Muscle of back (tissue), 11 donors: ENCODE results near the gene CRTC3. TPM values are rescaled to one million over a fixed set of nuclear protein-coding genes. Genes with fewer than 3 reads are reported as not detected.
"Not testable (repeated sequence)": the region's sequence is repeated elsewhere in the genome, so short reads cannot be mapped to it uniquely, and the experiment has no call there.

Experiments used
- DNase-seq, 3 donors: peaks; one replicate each; pipeline versions ENCODE4 v3.0.0 to v3.0.0-alpha.2; 2013
- polyA plus RNA-seq, 10 donors: library from polyadenylated mRNA; unstranded; fragments of 120-200 nt; gene quantifications; one replicate each; pipeline ENCODE4 v1.2.1, GENCODE V29; 2013; ENCODE audit not compliant: insufficient read length in 10 of 10

CRTC3 gene
- polyA plus RNA-seq, 10 donors = 23.4 to 34.4 (median 25.7) TPM

GRCh38 chr15:90619939-90620338 is 90.2 kb downstream of the CRTC3 start:
- DNase-seq = no peak

DNA sequence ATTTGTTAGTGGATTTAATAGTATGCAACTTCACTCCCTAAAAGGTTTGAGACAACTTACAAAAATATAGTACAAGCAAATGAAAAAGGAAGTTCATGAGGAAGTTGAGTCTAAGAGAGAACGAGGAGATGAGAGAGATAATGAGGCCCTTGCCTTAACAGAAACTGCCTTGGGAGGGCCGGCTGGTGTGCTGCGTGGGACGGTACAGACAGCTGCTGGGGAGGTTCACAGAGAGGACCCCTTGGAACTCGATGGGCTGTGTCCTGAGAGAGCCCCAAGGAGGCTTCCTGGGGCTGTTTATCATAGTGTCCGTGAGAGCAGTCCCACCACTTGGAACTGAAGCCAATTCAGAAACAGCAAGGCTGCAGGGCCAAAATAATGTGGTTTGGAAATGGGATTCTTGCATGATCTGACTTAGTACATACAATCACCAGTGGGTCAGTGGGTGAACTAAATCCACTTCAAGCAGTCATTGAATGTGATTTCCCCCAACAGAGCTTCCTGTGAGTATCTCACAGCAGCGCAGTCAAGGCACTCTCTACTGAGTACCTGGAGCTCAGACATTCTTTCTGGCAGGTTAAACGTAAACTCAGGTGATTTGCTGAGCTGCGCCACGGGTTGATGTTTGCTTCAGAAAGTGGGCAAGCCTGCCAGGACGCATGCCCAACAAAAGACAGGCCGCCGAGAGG is 90.8 kb downstream of the CRTC3 start:
- peak in 1 of 3 donors; percentile 36 for DNase-seq

DNA sequence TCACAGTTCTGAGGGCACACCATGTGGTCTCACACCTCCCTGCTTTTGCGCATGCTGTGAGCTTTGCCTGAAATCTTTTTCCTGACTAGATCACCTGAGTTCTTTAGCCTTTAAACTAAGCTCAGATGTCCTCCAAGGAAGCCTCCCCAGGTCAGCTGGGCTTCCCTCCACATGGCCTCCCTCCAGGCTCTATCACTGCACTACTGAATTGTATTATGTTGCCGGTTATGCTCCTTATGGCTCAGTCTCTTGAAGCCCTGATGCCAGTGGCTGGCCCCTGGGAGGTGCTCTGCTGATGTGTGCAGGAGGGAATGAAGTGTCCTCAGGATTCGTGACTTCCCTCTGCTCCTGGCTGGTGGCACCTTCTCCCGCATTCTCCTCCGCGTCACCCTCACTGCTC is 94.1 kb downstream of the CRTC3 start:
- DNase-seq = no peak

DNA sequence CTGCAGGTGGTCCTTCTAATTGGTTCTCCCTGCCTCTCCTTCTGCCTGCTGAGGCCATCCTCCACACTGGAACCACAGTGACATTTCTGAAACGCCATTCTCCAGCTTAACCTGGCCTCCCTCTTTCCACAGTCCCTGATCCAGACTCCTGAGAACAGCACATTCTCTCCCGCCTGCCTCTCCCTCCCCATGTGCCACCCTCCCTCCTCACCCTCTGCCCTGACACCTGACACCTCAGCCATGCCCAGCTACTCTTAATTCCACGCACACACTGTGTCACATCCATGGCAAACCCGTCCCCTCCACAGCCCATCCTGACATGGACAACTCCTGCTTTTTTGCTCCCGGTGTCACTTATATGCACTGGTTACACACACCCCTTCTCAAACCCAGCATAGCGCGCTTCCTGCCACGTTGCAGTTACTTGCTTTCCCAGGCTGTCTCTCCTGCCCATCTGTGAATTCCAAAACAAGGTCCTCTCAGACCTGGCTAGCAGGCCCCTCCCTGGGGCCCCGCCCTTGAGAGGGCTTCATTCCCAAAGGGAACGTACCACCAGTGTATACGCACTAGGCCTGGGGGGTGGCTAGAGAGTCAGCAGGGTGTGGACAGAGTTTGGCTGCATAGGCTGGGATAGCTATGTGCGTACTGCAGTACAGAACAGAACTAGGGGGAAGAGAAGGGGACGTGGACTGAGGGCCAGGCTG is 94.7 kb downstream of the CRTC3 start:
- DNase-seq = peak in 2 of 3 donors; percentile 24 to 81

DNA sequence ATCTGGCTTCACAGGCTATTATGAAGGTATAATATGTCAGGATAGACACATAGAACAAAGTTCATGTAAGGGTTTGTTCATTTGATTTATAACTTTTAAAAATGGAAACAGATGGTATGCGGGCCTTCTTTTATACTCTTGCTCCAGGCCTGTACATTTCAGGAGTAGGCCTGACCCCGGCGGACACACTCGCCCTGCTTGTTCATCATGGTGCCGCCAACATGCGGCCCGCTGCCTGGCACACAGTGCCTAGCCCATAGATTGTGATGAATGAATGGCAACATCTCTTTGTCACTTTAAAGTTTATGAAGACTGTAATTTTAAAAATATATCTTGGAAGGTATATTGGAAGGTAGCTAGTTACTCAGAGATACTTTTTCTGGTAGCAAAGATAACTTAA is 95.3 kb downstream of the CRTC3 start:
- DNase-seq = no peak

DNA sequence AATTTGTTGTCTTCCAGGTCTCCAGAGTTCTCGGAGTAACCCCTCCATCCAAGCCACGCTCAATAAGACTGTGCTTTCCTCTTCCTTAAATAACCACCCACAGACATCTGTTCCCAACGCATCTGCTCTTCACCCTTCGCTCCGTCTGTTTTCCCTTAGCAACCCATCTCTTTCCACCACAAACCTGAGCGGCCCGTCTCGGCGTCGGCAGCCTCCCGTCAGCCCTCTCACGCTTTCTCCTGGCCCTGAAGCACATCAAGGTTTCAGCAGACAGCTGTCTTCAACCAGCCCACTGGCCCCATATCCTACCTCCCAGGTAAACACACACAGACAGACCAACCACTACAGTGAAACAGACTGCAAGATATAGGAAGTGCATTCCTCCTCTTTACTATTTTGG is 99.5 kb downstream of the CRTC3 start:
- no peak for DNase-seq

DNA sequence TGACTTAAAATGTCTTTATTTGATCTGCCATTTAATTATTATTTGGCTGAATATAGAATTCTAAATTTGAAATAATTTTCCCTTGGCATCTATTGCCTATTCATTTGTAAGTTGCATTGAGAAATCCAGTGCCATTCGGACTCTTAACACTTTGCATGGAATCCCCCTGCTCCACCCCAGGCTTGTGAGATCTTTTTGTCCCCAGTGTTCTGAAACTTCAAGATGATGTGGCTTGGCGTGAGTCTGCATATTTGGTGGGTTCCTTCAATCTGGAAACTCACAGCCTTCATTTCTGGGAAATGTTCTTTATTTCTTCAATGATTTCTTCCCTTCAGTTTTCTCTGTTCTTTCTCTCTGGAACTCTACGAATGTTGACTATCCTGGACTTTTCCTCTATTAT is 103.6 kb downstream of the CRTC3 start:
- DNase-seq = no peak

DNA sequence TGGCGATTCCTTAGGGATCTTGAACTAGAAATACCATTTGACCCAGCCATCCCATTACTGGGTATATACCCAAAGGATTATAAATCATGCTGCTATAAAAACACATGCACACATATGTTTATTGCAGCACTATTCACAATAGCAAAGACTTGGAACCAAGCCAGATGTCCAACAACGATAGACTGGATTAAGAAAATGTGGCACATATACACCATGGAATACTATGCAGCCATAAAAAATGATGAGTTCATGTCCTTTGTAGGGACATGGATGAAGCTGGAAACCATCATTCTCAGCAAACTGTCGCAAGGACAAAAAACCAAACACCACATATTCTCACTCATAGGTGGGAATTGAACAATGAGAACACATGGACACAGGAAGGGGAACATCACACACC is 107.3 kb downstream of the CRTC3 start:
- not testable (repeated sequence) for DNase-seq

GRCh38 chr15:90637693-90638092 is 108.0 kb downstream of the CRTC3 start:
- no peak for DNase-seq

GRCh38 chr15:90638201-90638691 is 108.5 kb downstream of the CRTC3 start:
- no peak for DNase-seq

GRCh38 chr15:90638963-90639362 is 109.2 kb downstream of the CRTC3 start:
- DNase-seq = no peak

- no peak for DNase-seq
These were observed 111.1 kb downstream of the CRTC3 start for GRCh38 chr15:90640862-90641261.

GRCh38 chr15:90641581-90642463 is 112.1 kb downstream of the CRTC3 start:
- no peak for DNase-seq

DNA sequence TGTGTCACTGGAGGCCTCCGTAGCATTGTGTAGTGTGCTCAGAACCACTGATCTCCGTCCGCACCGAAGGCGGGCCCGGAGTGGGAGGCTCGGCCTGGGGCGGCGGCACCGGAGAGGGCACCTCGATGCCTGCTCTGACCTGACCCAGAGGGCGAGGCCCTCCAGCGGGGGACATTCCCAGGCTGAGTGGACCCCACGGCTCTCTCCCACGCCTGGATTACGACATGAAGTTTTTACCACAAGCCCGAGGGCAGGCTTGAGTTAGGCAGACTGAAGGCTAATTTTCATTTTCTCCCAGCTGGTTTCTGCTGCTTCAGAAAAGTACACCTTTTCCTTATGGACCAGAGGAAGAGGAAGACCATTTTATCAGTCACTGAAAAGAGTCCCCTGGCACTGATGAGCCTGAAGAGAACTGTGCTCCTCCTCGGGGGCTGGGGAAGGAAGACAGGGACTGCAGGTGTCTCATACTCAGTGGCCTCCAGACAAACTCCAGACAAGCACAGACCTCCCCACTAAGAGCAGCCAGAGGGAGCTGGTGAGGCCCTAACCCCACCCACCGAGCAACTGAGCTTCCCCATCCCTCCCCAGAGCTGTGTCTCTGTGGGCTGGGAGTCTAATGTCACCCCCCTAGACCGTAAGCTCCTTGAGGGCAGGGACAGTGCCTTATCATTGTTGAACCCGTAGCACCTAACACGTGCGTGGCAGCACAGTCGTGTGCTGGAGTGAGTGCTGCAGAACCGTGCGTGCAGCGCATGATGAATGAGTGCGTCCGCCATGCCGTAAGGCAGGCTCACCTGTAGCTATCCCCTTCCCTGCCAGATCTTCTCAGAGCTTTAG is 113.0 kb downstream of the CRTC3 start:
- DNase-seq = no peak

- no peak for DNase-seq
These were observed 113.5 kb downstream of the CRTC3 start for GRCh38 chr15:90643301-90643632.

- no peak for DNase-seq
These were observed 114.8 kb downstream of the CRTC3 start for GRCh38 chr15:90644526-90644925.

DNA sequence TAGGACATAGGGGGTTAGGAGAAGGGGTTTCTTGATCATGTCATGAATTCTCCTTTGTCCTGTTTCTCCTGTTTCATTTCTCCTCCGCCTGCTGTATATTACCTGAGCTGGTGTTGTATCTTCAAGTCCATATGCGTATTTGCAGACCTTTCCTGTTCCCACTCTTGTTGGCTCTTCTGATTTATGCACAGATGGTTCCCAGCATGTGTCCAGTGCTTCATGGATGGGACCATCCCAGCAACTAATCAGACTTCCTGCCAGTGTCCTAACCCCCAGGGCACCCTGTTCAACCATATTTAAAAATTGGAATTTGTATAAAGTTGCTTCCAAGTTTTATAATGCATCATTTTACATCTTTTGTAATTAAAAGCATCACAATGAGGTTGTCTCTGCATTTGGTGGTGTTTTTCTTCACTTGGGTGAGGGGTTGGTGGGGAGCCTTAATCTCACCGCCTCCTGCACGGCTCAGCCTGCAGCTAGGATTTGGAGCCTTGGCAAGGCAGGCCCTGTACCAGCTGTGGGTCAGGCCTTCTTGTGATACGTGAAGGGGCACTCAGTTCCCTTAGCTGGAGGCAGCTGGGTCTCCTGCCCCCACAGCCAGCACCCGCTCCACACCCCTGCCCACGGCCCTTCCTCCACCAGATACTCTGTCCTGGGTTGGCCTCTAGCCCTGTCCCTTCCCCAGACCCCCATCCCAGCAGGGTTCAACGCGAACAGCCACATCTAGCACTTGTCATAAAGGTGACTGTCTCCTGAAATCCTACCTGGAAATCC is 115.4 kb downstream of the CRTC3 start:
- DNase-seq = no peak

DNA sequence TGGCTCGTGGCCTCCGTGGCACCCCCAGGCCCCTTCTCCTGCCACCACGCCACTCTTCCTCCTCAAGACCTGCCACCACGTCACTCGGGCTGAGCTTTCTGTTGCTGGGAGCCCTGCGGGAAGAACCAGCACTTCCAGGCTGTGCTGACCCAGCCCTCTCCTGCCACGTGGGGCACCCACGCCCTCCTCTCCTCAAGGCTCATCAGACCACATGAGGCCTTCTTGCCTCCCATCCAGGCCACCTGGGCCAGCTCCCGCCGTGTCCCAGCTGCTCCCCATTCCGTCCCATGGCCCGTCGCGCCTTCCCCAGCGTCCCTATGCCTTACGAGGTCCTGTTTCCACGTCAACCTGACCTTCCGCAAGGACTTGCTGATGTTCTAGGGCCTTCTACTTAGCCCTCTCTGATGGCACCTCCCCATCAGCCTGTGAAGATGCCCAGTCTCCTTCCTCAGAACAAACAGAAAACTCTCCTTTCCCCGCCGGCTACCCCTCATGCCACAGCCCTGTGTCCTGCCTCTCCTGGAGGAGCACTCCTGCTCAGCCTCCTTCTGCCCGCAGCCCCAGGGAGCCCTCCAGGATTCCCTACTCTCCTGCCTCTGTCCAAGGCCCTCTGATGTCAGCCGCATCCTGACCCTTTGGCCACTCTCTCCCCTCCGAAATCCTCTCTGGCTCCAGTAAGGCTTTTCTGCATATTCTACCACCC is 116.3 kb downstream of the CRTC3 start:
- DNase-seq = no peak

- DNase-seq = no peak
These were observed 117.1 kb downstream of the CRTC3 start for GRCh38 chr15:90646662-90647305.

- DNase-seq = no peak
These were observed 117.6 kb downstream of the CRTC3 start for GRCh38 chr15:90647326-90647725.
